Measurements from ENCODE around the gene THRA.

The THRA gene

GRCh38 chr17:40026816-40027613 is 35.8 kb upstream of the THRA start:
- peak; percentile 59 for DNase-seq (ENCODE audit: low read depth in 2 of 2)

- no peak for DNase-seq (ENCODE audit: low read depth in 2 of 2)
Measured at GRCh38 chr17:40027614-40028012, 35.2 kb upstream of the THRA start.

- no peak for DNase-seq (ENCODE audit: low read depth in 2 of 2)
Measured at GRCh38 chr17:40028595-40028994, 34.2 kb upstream of the THRA start.

GRCh38 chr17:40031706-40032105 is 31.1 kb upstream of the THRA start:
- no peak for DNase-seq (ENCODE audit: low read depth in 2 of 2)

- no peak for DNase-seq (ENCODE audit: low read depth in 2 of 2)
Measured at GRCh38 chr17:40032322-40033320, 30.1 kb upstream of the THRA start.

GRCh38 chr17:40033339-40033738 is 29.4 kb upstream of the THRA start:
- no peak for DNase-seq (ENCODE audit: low read depth in 2 of 2)

- no peak for DNase-seq (ENCODE audit: low read depth in 2 of 2)
Measured at GRCh38 chr17:40034426-40035161, 28.2 kb upstream of the THRA start.

GRCh38 chr17:40035162-40035559 is 27.6 kb upstream of the THRA start:
- DNase-seq (ENCODE audit: low read depth in 2 of 2) = no peak

- DNase-seq (ENCODE audit: low read depth in 2 of 2) = no peak
Measured at GRCh38 chr17:40038882-40039513, 23.8 kb upstream of the THRA start.

- no peak for DNase-seq (ENCODE audit: low read depth in 2 of 2)
Measured at GRCh38 chr17:40041196-40041595, 21.6 kb upstream of the THRA start.

GRCh38 chr17:40056379-40057015 is 6.3 kb upstream of the THRA start:
- no peak for DNase-seq (ENCODE audit: low read depth in 2 of 2)

- DNase-seq (ENCODE audit: low read depth in 2 of 2) = no peak
Measured at GRCh38 chr17:40058186-40058784, 4.5 kb upstream of the THRA start.

- DNase-seq (ENCODE audit: low read depth in 2 of 2) = no peak
Measured at GRCh38 chr17:40058865-40059264, 3.9 kb upstream of the THRA start.

GRCh38 chr17:40059729-40060475 is 2.9 kb upstream of the THRA start:
- DNase-seq (ENCODE audit: low read depth in 2 of 2) = no peak

GRCh38 chr17:40060887-40061608 is 1.7 kb upstream of the THRA start:
- no peak for DNase-seq (ENCODE audit: low read depth in 2 of 2)

- no peak for DNase-seq (ENCODE audit: low read depth in 2 of 2)
Measured at GRCh38 chr17:40061609-40062038, 1.1 kb upstream of the THRA start.

- DNase-seq (ENCODE audit: low read depth in 2 of 2) = no peak
Measured at GRCh38 chr17:40063187-40063771, 514 bp downstream of the THRA start.

GRCh38 chr17:40063901-40064531 is 1.3 kb downstream of the THRA start:
- DNase-seq (ENCODE audit: low read depth in 2 of 2) = no peak

Measured in stimulated activated CD8-positive, alpha-beta memory T cell treated with anti-CD3 and anti-CD28 coated beads, Interleukin-2, amount 100 ng/mL, for 1 hour (primary cell).